ENCODE measurements around the gene DHH. TPM values are rescaled to one million over a fixed set of nuclear protein-coding genes. Genes with fewer than 3 reads are reported as not detected.

DHH gene
- total and polyA plus RNA-seq, 9 of the 15 experiments (the other 6 are each of a cell fraction or from before 2014, with no cell fraction given): 0.07 to 2.6 (median 0.54) TPM

GRCh38 chr12:49066120-49066519 lies 28.5 kb downstream of the DHH start:
- Histone ChIP-seq H3K4me2 (ENCODE audit: insufficient read depth, low read length) (no peak overlapping the region), H3K9ac (ENCODE audit: insufficient read depth in 1 of 2, low read depth in 2 of 2, low read length in 2 of 2) (no peak overlapping the region; a peak in 1 of 4 replicates), H3K36me3 (ENCODE audit: control insufficient read depth, insufficient read depth, low read length) (peaks cover 14% of the 10 kb centered on the region), H3K9me1 (ENCODE audit: control insufficient read depth, insufficient read depth, low read length) (no peaks in the 10 kb centered on the region), H3K27ac (ENCODE audit: extremely low read depth, low read depth, low read length) (no peak overlapping the region), H3K9me3 (replicated peaks; ENCODE audit: control insufficient read depth, insufficient read depth, low read depth, low read length) (no peaks in the 10 kb centered on the region), H4K20me1 (replicated peaks; ENCODE audit: control insufficient read depth, insufficient read depth, low read length) (no peaks in the 10 kb centered on the region), H3K27me3 (ENCODE audit: control insufficient read depth in 2 of 2, insufficient read depth in 2 of 2, low read length in 2 of 2) (no peaks in the 10 kb centered on the region), H3K79me2 (ENCODE audit: control insufficient read depth, insufficient read depth, low read length) (peaks cover 12% of the 10 kb centered on the region), H3K4me1 (replicated peaks in 1 of 2; ENCODE audit: control insufficient read depth in 2 of 2, insufficient read depth in 2 of 2, low read length in 2 of 2) (peaks cover 13 to 22% of the 10 kb centered on the region in 2 experiments; a peak in 4 of 5 replicates), H3K4me3 (no peak overlapping the region), H2AFZ (ENCODE audit: low read depth, low read length) (no peak overlapping the region)
- CTCF ChIA-PET (ENCODE audit: low intra/inter-chr PET ratio): no interaction called here
- in situ Hi-C loops (cut with MboI): no loop called here
- intact Hi-C loops (cut with micrococcal nuclease): loop anchor here (10.0 kb wide), 1 partner anchor 279 kb away; the partner anchor contains the start of gene DNAJC22
- BruUV-seq (replicated peaks): no TSS peak
- no peak for DNase-seq (ENCODE audit: extremely low read depth in 1 of 4, low spot score in 3 of 4)
- ATAC-seq: no peak
- WGBS (ENCODE audit: insufficient coverage, low coverage, missing lambda C conversion rate): 46% methylated on average over 4 of the region's 4 CpGs
- POLR2A ChIA-PET: interaction anchor here (0.7 to 1.1 kb wide), 4 partner anchors 10 to 207 kb away, joined by 3 read pairs; partner anchors contain the start of gene TUBA1B
- no peak for FAIRE-seq
- no peak for TF ChIP-seq ZNF232 (CRISPR knock-in tag; IDR thresholded peaks at IDR 0.05)
- TF ChIP-seq MED1 (CRISPR knock-in tag; IDR thresholded peaks at IDR 0.05; ENCODE audit: borderline replicate concordance): no peak
- no peak for TF ChIP-seq NFRKB (IDR thresholded peaks at IDR 0.05; ENCODE audit: low read depth)
- TF ChIP-seq ZNF140 (CRISPR knock-in tag; IDR thresholded peaks at IDR 0.05): no peak
- no peak for TF ChIP-seq CC2D1A (IDR thresholded peaks at IDR 0.05)
- TF ChIP-seq, protein P1, sequence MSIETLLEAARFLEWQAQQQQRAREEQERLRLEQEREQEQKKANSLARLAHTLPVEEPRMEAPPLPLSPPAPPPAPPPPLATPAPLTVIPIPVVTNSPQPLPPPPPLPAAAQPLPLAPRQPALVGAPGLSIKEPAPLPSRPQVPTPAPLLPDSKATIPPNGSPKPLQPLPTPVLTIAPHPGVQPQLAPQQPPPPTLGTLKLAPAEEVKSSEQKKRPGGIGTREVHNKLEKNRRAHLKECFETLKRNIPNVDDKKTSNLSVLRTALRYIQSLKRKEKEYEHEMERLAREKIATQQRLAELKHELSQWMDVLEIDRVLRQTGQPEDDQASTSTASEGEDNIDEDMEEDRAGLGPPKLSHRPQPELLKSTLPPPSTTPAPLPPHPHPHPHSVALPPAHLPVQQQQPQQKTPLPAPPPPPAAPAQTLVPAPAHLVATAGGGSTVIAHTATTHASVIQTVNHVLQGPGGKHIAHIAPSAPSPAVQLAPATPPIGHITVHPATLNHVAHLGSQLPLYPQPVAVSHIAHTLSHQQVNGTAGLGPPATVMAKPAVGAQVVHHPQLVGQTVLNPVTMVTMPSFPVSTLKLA (conservative IDR thresholded peaks at IDR 0.05): no peak
- TF ChIP-seq FOXM1 (IDR thresholded peaks at IDR 0.05; ENCODE audit: low read depth): no peak
- no peak for TF ChIP-seq FOXM1 (CRISPR knock-in tag; IDR thresholded peaks at IDR 0.05; ENCODE audit: low read depth)
- TF ChIP-seq FIP1L1 (IDR thresholded peaks at IDR 0.05; ENCODE audit: low read depth, low read length, poor library complexity, severe bottlenecking): no peak
- no peak for TF ChIP-seq TAF7 (tag; IDR thresholded peaks at IDR 0.05)
- TF ChIP-seq, protein P2, sequence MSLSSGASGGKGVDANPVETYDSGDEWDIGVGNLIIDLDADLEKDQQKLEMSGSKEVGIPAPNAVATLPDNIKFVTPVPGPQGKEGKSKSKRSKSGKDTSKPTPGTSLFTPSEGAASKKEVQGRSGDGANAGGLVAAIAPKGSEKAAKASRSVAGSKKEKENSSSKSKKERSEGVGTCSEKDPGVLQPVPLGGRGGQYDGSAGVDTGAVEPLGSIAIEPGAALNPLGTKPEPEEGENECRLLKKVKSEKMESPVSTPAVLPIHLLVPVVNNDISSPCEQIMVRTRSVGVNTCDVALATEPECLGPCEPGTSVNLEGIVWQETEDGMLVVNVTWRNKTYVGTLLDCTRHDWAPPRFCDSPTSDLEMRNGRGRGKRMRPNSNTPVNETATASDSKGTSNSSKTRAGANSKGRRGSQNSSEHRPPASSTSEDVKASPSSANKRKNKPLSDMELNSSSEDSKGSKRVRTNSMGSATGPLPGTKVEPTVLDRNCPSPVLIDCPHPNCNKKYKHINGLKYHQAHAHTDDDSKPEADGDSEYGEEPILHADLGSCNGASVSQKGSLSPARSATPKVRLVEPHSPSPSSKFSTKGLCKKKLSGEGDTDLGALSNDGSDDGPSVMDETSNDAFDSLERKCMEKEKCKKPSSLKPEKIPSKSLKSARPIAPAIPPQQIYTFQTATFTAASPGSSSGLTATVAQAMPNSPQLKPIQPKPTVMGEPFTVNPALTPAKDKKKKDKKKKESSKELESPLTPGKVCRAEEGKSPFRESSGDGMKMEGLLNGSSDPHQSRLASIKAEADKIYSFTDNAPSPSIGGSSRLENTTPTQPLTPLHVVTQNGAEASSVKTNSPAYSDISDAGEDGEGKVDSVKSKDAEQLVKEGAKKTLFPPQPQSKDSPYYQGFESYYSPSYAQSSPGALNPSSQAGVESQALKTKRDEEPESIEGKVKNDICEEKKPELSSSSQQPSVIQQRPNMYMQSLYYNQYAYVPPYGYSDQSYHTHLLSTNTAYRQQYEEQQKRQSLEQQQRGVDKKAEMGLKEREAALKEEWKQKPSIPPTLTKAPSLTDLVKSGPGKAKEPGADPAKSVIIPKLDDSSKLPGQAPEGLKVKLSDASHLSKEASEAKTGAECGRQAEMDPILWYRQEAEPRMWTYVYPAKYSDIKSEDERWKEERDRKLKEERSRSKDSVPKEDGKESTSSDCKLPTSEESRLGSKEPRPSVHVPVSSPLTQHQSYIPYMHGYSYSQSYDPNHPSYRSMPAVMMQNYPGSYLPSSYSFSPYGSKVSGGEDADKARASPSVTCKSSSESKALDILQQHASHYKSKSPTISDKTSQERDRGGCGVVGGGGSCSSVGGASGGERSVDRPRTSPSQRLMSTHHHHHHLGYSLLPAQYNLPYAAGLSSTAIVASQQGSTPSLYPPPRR (CRISPR knock-in tag; IDR thresholded peaks at IDR 0.05; ENCODE audit: borderline replicate concordance): no peak
